Neuronal stem cell (in vitro differentiated cells): ENCODE results near the gene NAALADL2.
"Not testable (repeated sequence)": the region's sequence is repeated elsewhere in the genome, so short reads cannot be mapped to it uniquely, and the experiment has no call there.

ENCODE experiments used
- DNase-seq: peaks from one replicate; pipeline ENCODE4 v3.0.0-alpha.2; 2013; ENCODE audit warnings: low spot score
- H2AFZ ChIP-seq: one replicate; pipeline ENCODE4 v1.6.1; 2013; ENCODE audit warnings: mild to moderate bottlenecking, low read length, inconsistent platforms
- H2AK5ac ChIP-seq: 2 replicates; pipeline ENCODE4 v1.6.1; 2013; ENCODE audit warnings: low read depth, mild to moderate bottlenecking, inconsistent platforms, low read length, moderate library complexity, mixed read lengths
- H2BK120ac ChIP-seq: 2 replicates; pipeline ENCODE4 v1.6.1; 2013; ENCODE audit warnings: low read depth, mild to moderate bottlenecking, inconsistent platforms, low read length, moderate library complexity, mixed read lengths
- H2BK12ac ChIP-seq: one replicate; pipeline ENCODE4 v1.6.1; 2013; ENCODE audit warnings: low read length, inconsistent platforms
- H2BK15ac ChIP-seq: 2 replicates; pipeline ENCODE4 v1.6.1; 2013; ENCODE audit warnings: mild to moderate bottlenecking, low read length, inconsistent platforms, mixed read lengths
- H2BK5ac ChIP-seq: one replicate; pipeline ENCODE4 v1.6.1; 2013; ENCODE audit warnings: inconsistent platforms, mild to moderate bottlenecking, low read length, moderate library complexity
- H3K14ac ChIP-seq: one replicate; pipeline ENCODE4 v1.6.1; 2013; ENCODE audit warnings: low read length, inconsistent platforms
- H3K18ac ChIP-seq: 2 replicates; pipeline ENCODE4 v1.6.1; 2013; ENCODE audit warnings: low read length, inconsistent platforms
- H3K23ac ChIP-seq: 2 replicates; pipeline ENCODE4 v1.6.1; 2013; ENCODE audit warnings: low read depth, mild to moderate bottlenecking, mixed read lengths, low read length, inconsistent platforms; ENCODE audit not compliant: poor library complexity
- H3K27ac ChIP-seq: replicated peaks from 3 replicates; pipeline ENCODE4 v1.5.1; 2013; ENCODE audit warnings: low read length, inconsistent platforms
- H3K27me3 ChIP-seq, 3 experiments: 2 replicates each; pipeline ENCODE4 v1.6.1; 2013; ENCODE audit warnings: low read length in 3 of 3, mild to moderate bottlenecking in 2 of 3, inconsistent platforms in 1 of 3, low read depth in 1 of 3, mixed read lengths in 1 of 3, moderate library complexity in 1 of 3; ENCODE audit not compliant: control insufficient read depth in 3 of 3, insufficient read depth in 3 of 3
- H3K36me3 ChIP-seq, 2 donors: replicated peaks in 1 of 2; 2 replicates each; pipeline ENCODE4 v1.6.1; 2013; ENCODE audit warnings: low read length in 2 of 2; ENCODE audit not compliant: control insufficient read depth in 2 of 2, insufficient read depth in 2 of 2
- H3K4ac ChIP-seq: 2 replicates; pipeline ENCODE4 v1.6.1; 2013; ENCODE audit warnings: inconsistent platforms, mild to moderate bottlenecking, low read length, moderate library complexity
- H3K4me1 ChIP-seq, 2 donors: 1 replicate in 1 of 2; 2 replicates in 1 of 2; pipeline ENCODE4 v1.6.1; 2013; ENCODE audit warnings: low read length in 2 of 2, low read depth in 1 of 2; ENCODE audit not compliant: control insufficient read depth in 2 of 2, insufficient read depth in 1 of 2
- H3K4me2 ChIP-seq: one replicate; pipeline ENCODE4 v1.6.1; 2013; ENCODE audit warnings: mild to moderate bottlenecking, low read length, inconsistent platforms; ENCODE audit not compliant: insufficient read depth, poor library complexity, severe bottlenecking
- H3K4me3 ChIP-seq, 2 donors: 2 replicates each; pipeline ENCODE4 v1.5.1; 2013; ENCODE audit warnings: low read length in 2 of 2, mild to moderate bottlenecking in 2 of 2, inconsistent platforms in 1 of 2, moderate library complexity in 1 of 2
- H3K79me1 ChIP-seq: one replicate; pipeline ENCODE4 v1.6.1; 2013; ENCODE audit warnings: low read depth, mild to moderate bottlenecking, inconsistent platforms, low read length, moderate library complexity
- H3K9ac ChIP-seq: one replicate; pipeline ENCODE4 v1.6.1; 2013; ENCODE audit warnings: mild to moderate bottlenecking, low read depth, low read length, inconsistent platforms; ENCODE audit not compliant: poor library complexity
- H3K9me3 ChIP-seq, 2 donors: replicated peaks in 1 of 2; 2 replicates each; pipeline versions ENCODE3 to v1.6.1; 2013; ENCODE audit warnings: low read length in 2 of 2, mild to moderate bottlenecking in 2 of 2, inconsistent platforms in 1 of 2, low read depth in 1 of 2, mixed read lengths in 1 of 2, moderate library complexity in 1 of 2; ENCODE audit not compliant: control insufficient read depth in 2 of 2, insufficient read depth in 1 of 2
- H4K8ac ChIP-seq: one replicate; pipeline ENCODE4 v1.6.1; 2013; ENCODE audit warnings: low read depth, mild to moderate bottlenecking, inconsistent platforms, low read length, moderate library complexity
- H4K91ac ChIP-seq: one replicate; pipeline ENCODE4 v1.6.1; 2013; ENCODE audit warnings: low read length, low read depth, mild to moderate bottlenecking, inconsistent platforms; ENCODE audit not compliant: poor library complexity
- WGBS, 2 donors: extraction: QIAGEN DNeasy Blood & Tissue Kit; methylation state at CpG; one replicate each; pipeline ENCODE4 v1.1.7; 2013; ENCODE audit warnings: missing lambda C conversion rate in 2 of 2, mixed read lengths in 1 of 2; ENCODE audit not compliant: insufficient read length in 2 of 2, insufficient replicate concordance in 1 of 2; ENCODE audit errors: extremely low coverage in 2 of 2; 5-methylcytosine and 5-hydroxymethylcytosine counted together

NAALADL2 gene

GRCh38 chr3:175422744-175423143, 563.6 kb downstream of the NAALADL2 start:
- Histone ChIP-seq H4K8ac (no peak overlapping the region), H3K9me3 (no peaks in the 10 kb centered on the region), H3K18ac (no peak overlapping the region), H3K9ac (no peak overlapping the region), H3K4me2 (no peak overlapping the region), H4K91ac (no peak overlapping the region), H3K27me3 (no peaks in the 10 kb centered on the region), H3K4me1 (no peaks in the 10 kb centered on the region), H2AFZ (no peak overlapping the region), H2BK15ac (no peak overlapping the region), H3K36me3 (no peaks in the 10 kb centered on the region), H3K4ac (no peak overlapping the region), H2BK120ac (no peak overlapping the region), H2AK5ac (no peak overlapping the region), H3K14ac (no peak overlapping the region), H2BK5ac (no peak overlapping the region), H2BK12ac (no peak overlapping the region), H3K23ac (no peak overlapping the region), H3K4me3 (no peak overlapping the region), H3K27ac (no peak overlapping the region), H3K79me1 (no peaks in the 10 kb centered on the region)
- no peak for DNase-seq
- WGBS, 2 donors: no CpG with 5 or more reads among the region's 2 CpGs

DNA sequence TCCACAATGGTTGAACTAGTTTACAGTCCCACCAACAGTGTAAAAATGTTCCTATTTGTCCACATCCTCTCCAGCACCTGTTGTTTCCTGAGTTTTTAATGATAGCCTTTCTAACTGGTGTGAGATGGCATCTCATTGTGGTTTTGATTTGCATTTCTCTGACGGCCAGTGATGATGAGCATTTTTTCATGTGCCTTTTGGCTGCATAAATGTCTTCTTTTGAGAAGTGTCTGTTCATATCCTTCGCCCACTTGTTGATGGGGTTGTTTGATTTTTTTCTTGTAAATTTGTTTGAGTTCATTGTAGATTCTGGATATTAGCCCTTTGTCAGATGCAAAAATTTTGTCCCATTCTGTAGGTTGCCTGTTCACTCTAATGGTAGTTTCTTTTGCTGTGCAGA, 564.7 kb downstream of the NAALADL2 start:
- not testable (repeated sequence) for H2AK5ac ChIP-seq, H3K36me3 ChIP-seq, H2BK120ac ChIP-seq, H3K4me2 ChIP-seq, H3K14ac ChIP-seq, H4K91ac ChIP-seq, H2BK15ac ChIP-seq, H3K4me3 ChIP-seq, H3K9ac ChIP-seq, H3K79me1 ChIP-seq, H3K4me1 ChIP-seq, H4K8ac ChIP-seq, H3K23ac ChIP-seq, H2AFZ ChIP-seq, H3K18ac ChIP-seq, H3K9me3 ChIP-seq, H3K27me3 ChIP-seq, H3K4ac ChIP-seq, H2BK12ac ChIP-seq, DNase-seq, H2BK5ac ChIP-seq, H3K27ac ChIP-seq
- WGBS, 2 donors: no CpG with 5 or more reads among the region's 2 CpGs

DNA sequence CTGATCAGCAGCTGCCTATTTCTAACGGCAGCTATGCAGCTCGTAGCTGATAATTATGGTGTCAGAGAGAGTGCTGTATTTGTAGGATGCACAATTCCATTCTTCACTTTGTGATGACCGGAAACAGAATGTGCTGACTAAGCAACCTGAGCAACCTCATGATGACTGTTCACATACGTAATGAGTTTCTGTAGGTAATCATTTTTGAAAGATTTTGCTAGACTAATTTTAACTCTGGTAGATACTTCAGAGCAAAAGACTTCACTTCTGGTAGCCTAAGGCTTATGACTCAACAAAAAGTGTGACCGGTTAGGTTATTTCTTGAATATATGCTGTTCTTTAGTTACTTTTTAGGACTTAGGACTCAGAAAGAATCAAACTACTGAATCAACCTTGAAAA, 567.7 kb downstream of the NAALADL2 start:
- Histone ChIP-seq H3K4ac (no peak overlapping the region), H3K18ac (no peak overlapping the region), H3K79me1 (no peaks in the 10 kb centered on the region), H3K27ac (no peak overlapping the region), H3K36me3 (no peaks in the 10 kb centered on the region), H2AFZ (peak overlapping the region; percentile 11), H3K4me3 (no peak overlapping the region), H3K27me3 (no peaks in the 10 kb centered on the region), H2AK5ac (no peak overlapping the region), H2BK12ac (no peak overlapping the region), H4K91ac (no peak overlapping the region), H3K4me1 (no peaks in the 10 kb centered on the region), H2BK5ac (no peak overlapping the region), H3K4me2 (no peak overlapping the region), H3K9ac (no peak overlapping the region), H3K14ac (no peak overlapping the region), H4K8ac (no peak overlapping the region), H3K23ac (no peak overlapping the region), H2BK120ac (no peak overlapping the region), H3K9me3 (no peaks in the 10 kb centered on the region), H2BK15ac (no peak overlapping the region)
- no peak for DNase-seq
- WGBS, 2 donors: no CpG with 5 or more reads among the region's 5 CpGs

GRCh38 chr3:175428466-175428865, 569.3 kb downstream of the NAALADL2 start:
- DNase-seq: no peak
- H3K79me1 ChIP-seq: no peaks in the 10 kb centered on the region
- H2AFZ ChIP-seq: peak overlapping the region; percentile 26
- H2BK5ac ChIP-seq: no peak overlapping the region
- H4K8ac ChIP-seq: no peak overlapping the region
- H3K36me3 ChIP-seq: no peaks in the 10 kb centered on the region
- H4K91ac ChIP-seq: no peak overlapping the region
- H3K4me2 ChIP-seq: no peak overlapping the region
- no peak overlapping the region for H2BK120ac ChIP-seq
- H3K9ac ChIP-seq: no peak overlapping the region
- no peak overlapping the region for H3K27ac ChIP-seq
- H2AK5ac ChIP-seq: no peak overlapping the region
- H3K9me3 ChIP-seq: no peaks in the 10 kb centered on the region
- H3K27me3 ChIP-seq: no peaks in the 10 kb centered on the region
- no peak overlapping the region for H3K4ac ChIP-seq
- H2BK15ac ChIP-seq: no peak overlapping the region
- no peak overlapping the region for H3K23ac ChIP-seq
- no peak overlapping the region for H3K18ac ChIP-seq
- H3K4me3 ChIP-seq: no peak overlapping the region
- H3K4me1 ChIP-seq: peaks cover 0 to 10% of the 10 kb centered on the region in 2 donors
- no peak overlapping the region for H3K14ac ChIP-seq
- no peak overlapping the region for H2BK12ac ChIP-seq
